GM23338 (cell line): Measurements from ENCODE around the gene XRN1.
"Not testable (repeated sequence)": the region's sequence is repeated elsewhere in the genome, so short reads cannot be mapped to it uniquely, and the experiment has no call there.

ENCODE experiments used
- CREB1 ChIP-seq: fragments of 250-450 bp; sonication (Bioruptor Pico); IDR thresholded peaks from 2 replicates; pipeline ENCODE4 v1.5.0; 2020; ENCODE audit warnings: low read depth, mild to moderate bottlenecking, moderate library complexity
- CTCF ChIP-seq, 2 experiments: fragments of 200-600 bp in 1 of 2; sonication (generic) in 1 of 2; conservative IDR thresholded peaks; 2 replicates each; pipeline versions ENCODE4 v1.5.1 to v1.6.1; 2016 to 2017; ENCODE audit warnings: antibody characterized with exemption in 2 of 2, low read depth in 2 of 2, mild to moderate bottlenecking in 2 of 2, moderate library complexity in 1 of 2
- ETS1 ChIP-seq: IDR thresholded peaks from 2 replicates; pipeline ENCODE4 v1.6.1; 2016; ENCODE audit warnings: antibody characterized with exemption
- EZH2 ChIP-seq: fragments of 200-600 bp; sonication (generic); IDR thresholded peaks from one replicate; pipeline ENCODE4 v1.8.0; 2017; ENCODE audit warnings: antibody characterized with exemption, mild to moderate bottlenecking, low read depth; ENCODE audit not compliant: unreplicated experiment
- EZH2phosphoT487 ChIP-seq: fragments of 200-600 bp; sonication (generic); IDR thresholded peaks from one replicate; pipeline ENCODE4 v1.8.1; 2018; ENCODE audit warnings: antibody characterized with exemption; ENCODE audit not compliant: unreplicated experiment
- JUNB ChIP-seq: IDR thresholded peaks from one replicate; pipeline ENCODE4 v1.6.1; 2016; ENCODE audit warnings: antibody characterized with exemption; ENCODE audit not compliant: unreplicated experiment
- NANOG ChIP-seq: IDR thresholded peaks from 2 replicates; pipeline ENCODE4 v1.6.1; 2016; ENCODE audit warnings: antibody characterized with exemption, borderline replicate concordance
- POLR2AphosphoS5 ChIP-seq: IDR thresholded peaks from 2 replicates; pipeline ENCODE4 v1.6.1; 2016; ENCODE audit warnings: antibody characterized with exemption, low read depth
- REST ChIP-seq: IDR thresholded peaks from one replicate; pipeline ENCODE4 v1.6.1; 2018; ENCODE audit warnings: antibody characterized with exemption; ENCODE audit not compliant: unreplicated experiment
- ZNF114 ChIP-seq: fragments of 250-450 bp; sonication (Bioruptor Pico); IDR thresholded peaks from 2 replicates; pipeline ENCODE4 v1.5.0; 2020; ENCODE audit warnings: mild to moderate bottlenecking, moderate library complexity

- TF ChIP-seq CTCF (conservative IDR thresholded peaks at IDR 0.05; ENCODE audit: low read depth in 2 of 2); POLR2AphosphoS5; EZH2phosphoT487; REST; EZH2; CREB1 (CRISPR knock-in tag); ETS1; ZNF114 (CRISPR knock-in tag); JUNB; NANOG: not testable (repeated sequence)
Observed at GRCh38 chr3:142438096-142438495, 9.7 kb downstream of the XRN1 start.
